K562 (cell line): ENCODE measurements around the gene LRRC26. TPM values are rescaled to one million over a fixed set of nuclear protein-coding genes. Genes with fewer than 3 reads are reported as not detected.

Experiments used
- ATAC-seq: fragments of 200-7000 bp; cut with Tn5 transposase; 3 replicates; pipeline ENCODE4 v1.9.1; 2020; ENCODE audit warnings: moderate library complexity
- BruUV-seq: library from RNA; stranded (reverse); fragments of 400-500 nt; replicated peaks from 2 replicates; lab custom pipeline; 2021; lab: Mats Ljungman, UMichigan
- CTCF ChIA-PET: fragments of 300-600 bp; formaldehyde crosslinking; extraction: SDS; loops from one replicate; lab custom pipeline; 2021; ENCODE audit warnings: low intra/inter-chr PET ratio; lab: Yijun Ruan, JAX
- POLR2A ChIA-PET: fragments of 300-600, 350-650 bp; sonication (Branson Sonifier 250); formaldehyde crosslinking; extraction: SDS; loops from one replicate; lab custom pipeline; 2021; ENCODE audit warnings: antibody characterized with exemption, inconsistent platforms; lab: Yijun Ruan, JAX
- DNase-seq, 4 experiments: peaks; one replicate each; pipeline versions ENCODE4 v3.0.0 to v3.0.0-alpha.2; 2011 to 2018; ENCODE audit warnings: low spot score in 3 of 4, mixed read lengths in 3 of 4; ENCODE audit errors: extremely low read depth in 1 of 4
- FAIRE-seq: peaks from 2 replicates; lab custom pipeline; 2011; peaks lifted over from hg19 to GRCh38; lab: Jason Lieb, UNC
- H2AFZ ChIP-seq: 2 replicates; pipeline ENCODE4 v1.6.0; 2011; ENCODE audit warnings: low read depth, low read length, control low read depth, inconsistent platforms
- H3K27ac ChIP-seq: fragments of 200-600 bp; 3 replicates; pipeline ENCODE4 v1.8.0; 2011; ENCODE audit warnings: low read depth, mild to moderate bottlenecking, control low read depth, inconsistent platforms, low read length, moderate library complexity, mixed read lengths; ENCODE audit errors: extremely low read depth
- H3K27me3 ChIP-seq, 2 experiments: fragments of 300-600 bp in 1 of 2; 2 replicates in 1 of 2; 3 replicates in 1 of 2; pipeline versions ENCODE4 v1.6.0 to v1.8.0; 2011; ENCODE audit warnings: inconsistent platforms in 2 of 2, low read length in 2 of 2, mild to moderate bottlenecking in 1 of 2, mixed read lengths in 1 of 2, moderate library complexity in 1 of 2; ENCODE audit not compliant: control insufficient read depth in 2 of 2, insufficient read depth in 2 of 2
- H3K36me3 ChIP-seq: fragments of 300-600 bp; 3 replicates; pipeline ENCODE4 v1.8.0; 2011; ENCODE audit warnings: mild to moderate bottlenecking, low read length, inconsistent platforms; ENCODE audit not compliant: control insufficient read depth, insufficient read depth
- H3K4me1 ChIP-seq, 2 experiments: fragments of 200-600 bp in 1 of 2; replicated peaks in 1 of 2; 2 replicates in 1 of 2; 3 replicates in 1 of 2; pipeline versions ENCODE4 v1.5.1 to v1.8.0; 2011; ENCODE audit warnings: inconsistent platforms in 2 of 2, low read length in 2 of 2, mild to moderate bottlenecking in 1 of 2, mixed read lengths in 1 of 2, moderate library complexity in 1 of 2; ENCODE audit not compliant: control insufficient read depth in 2 of 2, insufficient read depth in 2 of 2
- H3K4me2 ChIP-seq: 2 replicates; pipeline ENCODE4 v1.6.1; 2011; ENCODE audit warnings: low read length, control low read depth, inconsistent platforms, mixed read lengths; ENCODE audit not compliant: insufficient read depth
- H3K4me3 ChIP-seq: fragments of 200-600 bp; sonication (generic), shearing (Covaris generic); 2 replicates; pipeline ENCODE4 v1.5.1; 2016; ENCODE audit warnings: control low read depth, inconsistent platforms
- H3K79me2 ChIP-seq: fragments of 200-600 bp; 3 replicates; pipeline ENCODE4 v1.8.0; 2011; ENCODE audit warnings: low read length, inconsistent platforms; ENCODE audit not compliant: control insufficient read depth, insufficient read depth
- H3K9ac ChIP-seq, 2 experiments: 2 replicates each; pipeline versions ENCODE4 v1.6.0 to v1.6.1; 2011; ENCODE audit warnings: low read depth in 2 of 2, low read length in 2 of 2, control low read depth in 1 of 2, inconsistent platforms in 1 of 2, mild to moderate bottlenecking in 1 of 2, mixed read lengths in 1 of 2; ENCODE audit not compliant: insufficient read depth in 1 of 2
- H3K9me1 ChIP-seq: one replicate; pipeline ENCODE4 v1.6.0; 2011; ENCODE audit warnings: inconsistent platforms, mild to moderate bottlenecking, low read length, moderate library complexity; ENCODE audit not compliant: control insufficient read depth, insufficient read depth
- H3K9me3 ChIP-seq: replicated peaks from 2 replicates; pipeline ENCODE4 v1.5.1; 2011; ENCODE audit warnings: low read depth, low read length, inconsistent platforms; ENCODE audit not compliant: control insufficient read depth, insufficient read depth
- H4K20me1 ChIP-seq: replicated peaks from 2 replicates; pipeline ENCODE4 v1.6.1; 2011; ENCODE audit warnings: low read length, inconsistent platforms, mixed read lengths; ENCODE audit not compliant: control insufficient read depth, insufficient read depth
- FIP1L1 ChIP-seq: fragments of 200-400 bp; formaldehyde crosslinking; IDR thresholded peaks from 2 replicates; pipeline ENCODE4 v1.6.1; 2018; ENCODE audit warnings: mild to moderate bottlenecking, low read depth, low read length; ENCODE audit not compliant: poor library complexity, severe bottlenecking
- POLR2A ChIP-seq: fragments of 450-650 bp; conservative IDR thresholded peaks from 2 replicates; pipeline ENCODE4 v1.6.1; 2016
- POLR2G ChIP-seq: fragments of 200-400 bp; formaldehyde crosslinking; IDR thresholded peaks from 2 replicates; pipeline ENCODE4 v1.6.1; 2017; ENCODE audit warnings: low read depth, mild to moderate bottlenecking, antibody characterized with exemption, low read length, moderate library complexity
- RBFOX2 ChIP-seq: fragments of 200-400 bp; formaldehyde crosslinking; IDR thresholded peaks from 2 replicates; pipeline ENCODE4 v1.6.1; 2017; ENCODE audit warnings: low read depth, mild to moderate bottlenecking, low read length, moderate library complexity
- SMARCC2 ChIP-seq: fragments of 450-650 bp; IDR thresholded peaks from 2 replicates; pipeline ENCODE4 v1.6.1; 2017; ENCODE audit warnings: antibody characterized with exemption, moderate library complexity, mild to moderate bottlenecking, low read depth
- ZBTB9 ChIP-seq: fragments of 450-650 bp; formaldehyde crosslinking; IDR thresholded peaks from 2 replicates; pipeline ENCODE4 v1.4.0; 2020; ENCODE audit warnings: mild to moderate bottlenecking, moderate library complexity
- WGBS: fragments of 100-300 bp; shearing (Covaris generic); methylation state at CpG from one replicate; pipeline ENCODE4 v1.1.6; 2016; ENCODE audit warnings: low coverage, mixed read lengths; ENCODE audit not compliant: insufficient coverage; ENCODE audit errors: missing lambda C conversion rate; 5-methylcytosine and 5-hydroxymethylcytosine counted together
- in situ Hi-C: fragments of 300-500 bp; cut with MboI; formaldehyde crosslinking; loops from 4 replicates; pipeline ENCODE4 v1.15.0; 2018; ENCODE audit warnings: inconsistent platforms, mixed read lengths
- intact Hi-C: fragments of 100-400 bp; cut with micrococcal nuclease; formaldehyde crosslinking; loops from 2 replicates; pipeline ENCODE4 v1.14.2; 2022
- polyA plus RNA-seq, 8 experiments: library from polyadenylated mRNA; depleted of rRNA in 4 of 8; stranded (reverse) in 5 of 8; unstranded in 3 of 8; fragments of >200 nt; fragmentation: Nextera tagmentation in 2 of 8; fragmentation: Illumina TruSeq in 1 of 8; extraction: Ambion mirVana in 2 of 8; extraction: Trizol in 1 of 8; gene quantifications; 2 replicates each; pipeline versions ENCODE4 v1.2.1 to v1.2.3, GENCODE V29; 2011 to 2014; ENCODE audit warnings: inconsistent platforms in 1 of 8, missing spikeins in 1 of 8
- total RNA-seq, 7 experiments: library from RNA; depleted of rRNA in 6 of 7; stranded (reverse); fragments of >200 nt in 6 of 7; fragmentation: Illumina TruSeq in 2 of 7; extraction: Trizol in 2 of 7; gene quantifications; 2 replicates each; pipeline versions ENCODE4 v1.2.1 to v1.2.3, GENCODE V29; 2011 to 2021; ENCODE audit warnings: low replicate concordance in 1 of 7
- TF ChIP-seq, protein P1 (sequence below): sonication (generic); formaldehyde crosslinking; IDR thresholded peaks from 2 replicates; pipeline ENCODE4 v1.8.0; 2022; ENCODE audit warnings: missing genetic modification reagents, mild to moderate bottlenecking, borderline replicate concordance

The LRRC26 gene
- total and polyA plus RNA-seq, 9 of the 15 experiments (the other 6 are each of a cell fraction or from before 2014, with no cell fraction given), result not detected

DNA sequence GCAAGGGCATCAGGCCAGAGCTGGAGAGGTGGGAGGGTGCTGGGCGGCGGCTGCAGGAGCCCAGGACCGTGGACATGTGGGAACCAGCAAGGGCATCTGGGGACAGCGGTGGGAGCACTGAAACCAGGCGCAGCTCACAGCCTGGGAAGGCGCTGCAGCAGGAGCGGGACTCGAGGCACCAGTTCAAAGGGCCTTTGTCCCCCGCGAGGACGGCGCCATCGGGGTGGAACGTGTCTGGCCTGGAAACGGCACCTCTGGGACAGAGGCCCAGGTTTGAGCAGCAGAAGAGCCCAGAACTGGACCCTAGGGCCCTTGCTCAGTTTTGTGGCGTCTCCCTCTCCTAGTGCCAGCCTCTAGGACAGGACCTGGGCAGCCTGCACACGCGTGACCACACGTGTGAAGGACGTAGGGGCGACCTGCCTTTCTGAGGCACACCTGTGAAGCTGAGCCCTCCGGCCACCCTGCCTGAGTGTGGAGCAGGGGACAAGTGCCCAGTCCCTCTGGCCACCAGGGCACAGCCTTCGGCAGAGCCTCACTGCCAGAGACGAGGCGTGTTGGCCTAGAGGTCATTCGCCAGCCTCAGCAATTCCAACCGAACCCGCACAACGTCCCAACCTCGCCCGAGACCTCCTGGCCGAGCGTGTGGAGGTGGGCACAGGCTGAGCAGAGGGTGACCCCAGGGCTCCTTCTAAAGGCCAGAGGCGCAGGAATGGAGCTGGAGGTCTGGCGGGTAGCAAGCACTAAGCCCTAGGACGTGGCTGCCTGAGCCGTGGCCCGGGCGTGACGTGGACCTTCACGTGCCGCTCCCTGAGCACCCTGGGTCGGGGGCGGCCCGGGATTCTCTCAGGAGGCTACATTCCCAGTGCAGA, 4.2 kb upstream of the LRRC26 start:
- H2AFZ ChIP-seq, result no peak overlapping the region
- peak overlapping the region in 1 of 2 experiments; percentile 41; a peak in 2 of 4 replicates for H3K9ac ChIP-seq
- 0 out of 2 replicates have a peak, but pooled peaks cover 5% of the 10 kb centered on the region for H4K20me1 ChIP-seq
- peaks cover 3 to 84% of the 10 kb centered on the region in 2 experiments; a peak in 3 of 5 replicates for H3K4me1 ChIP-seq
- DNase-seq (no peak), FAIRE-seq (no peak), ATAC-seq (no peak)
- no peak overlapping the region for H3K4me2 ChIP-seq
- H3K9me3 ChIP-seq, result no peaks in the 10 kb centered on the region
- 60% methylated on average over 45 of the region's 45 CpGs for WGBS
- peaks cover 11% of the 10 kb centered on the region; the same call in 1 of the 3 replicates for H3K36me3 ChIP-seq
- POLR2A ChIA-PET, result interaction anchor here (0.6 to 1.8 kb wide), 2 partner anchors 19 to 65 kb away, joined by 4 to 7 read pairs; no protein-coding TSS in a partner anchor
- no peaks in the 10 kb centered on the region for H3K79me2 ChIP-seq
- in situ Hi-C loops (no loop called here), intact Hi-C loops (no loop called here)
- CTCF ChIA-PET, result no interaction called here
- TF ChIP-seq SMARCC2, result no peak
- TF ChIP-seq ZBTB9 (CRISPR knock-in tag), result peak; percentile 69; the same call in 1 of the 2 replicates
- TF ChIP-seq, protein P1, sequence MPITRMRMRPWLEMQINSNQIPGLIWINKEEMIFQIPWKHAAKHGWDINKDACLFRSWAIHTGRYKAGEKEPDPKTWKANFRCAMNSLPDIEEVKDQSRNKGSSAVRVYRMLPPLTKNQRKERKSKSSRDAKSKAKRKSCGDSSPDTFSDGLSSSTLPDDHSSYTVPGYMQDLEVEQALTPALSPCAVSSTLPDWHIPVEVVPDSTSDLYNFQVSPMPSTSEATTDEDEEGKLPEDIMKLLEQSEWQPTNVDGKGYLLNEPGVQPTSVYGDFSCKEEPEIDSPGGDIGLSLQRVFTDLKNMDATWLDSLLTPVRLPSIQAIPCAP (CRISPR knock-in tag), result no peak
- TF ChIP-seq POLR2G, result peak; percentile 71
- TF ChIP-seq POLR2A, result peak; percentile 22; the same call in 1 of the 2 replicates
- peak; percentile 36 for TF ChIP-seq FIP1L1
- TF ChIP-seq RBFOX2, result 0 out of 2 replicates have a peak, but pooled peaks have one; percentile 15
- H3K4me3 ChIP-seq, result no peak overlapping the region
- no peaks in the 10 kb centered on the region for H3K9me1 ChIP-seq
- BruUV-seq, result no TSS peak
- peaks cover 5 to 21% of the 10 kb centered on the region in 2 experiments; a peak in 4 of 5 replicates for H3K27me3 ChIP-seq
- no peak overlapping the region for H3K27ac ChIP-seq
